Adrenal gland (tissue), 12 donors: ENCODE data around the gene PPM1M. TPM values are rescaled to one million over a fixed set of nuclear protein-coding genes. Genes with fewer than 3 reads are reported as not detected.

Experiments used
- DNase-seq, 7 donors: peaks; one replicate each; pipeline ENCODE4 v3.0.0-alpha.2; 2019 to 2020
- H3K27ac ChIP-seq, 5 donors: fragments of 200-600 bp; sonication (generic) in 4 of 5; 1 replicate in 3 of 5; 2 replicates in 2 of 5; pipeline versions ENCODE4 v1.5.1 to v1.8.0; 2016 to 2020; ENCODE audit warnings: mild to moderate bottlenecking in 1 of 5
- H3K27me3 ChIP-seq: fragments of 200-600 bp; 2 replicates; pipeline ENCODE4 v1.8.0; 2021
- H3K36me3 ChIP-seq, 2 donors: fragments of 200-600 bp; replicated peaks in 1 of 2; 1 replicate in 1 of 2; 2 replicates in 1 of 2; pipeline versions ENCODE4 v1.5.1 to v1.8.0; 2018 to 2022
- H3K4me1 ChIP-seq, 2 donors: fragments of 200-600 bp; replicated peaks in 1 of 2; 1 replicate in 1 of 2; 2 replicates in 1 of 2; pipeline versions ENCODE4 v1.5.1 to v1.8.0; 2018 to 2021
- H3K4me3 ChIP-seq, 4 donors: fragments of 200-600 bp; sonication (generic) in 3 of 4; one replicate each; pipeline ENCODE4 v1.5.1; 2016 to 2018
- H3K9me3 ChIP-seq, 3 donors: fragments of 200-600 bp; sonication (generic) in 1 of 3; replicated peaks in 1 of 3; 1 replicate in 2 of 3; 2 replicates in 1 of 3; pipeline versions ENCODE4 v1.5.1 to v1.8.0; 2016 to 2021
- CTCF ChIP-seq, 6 experiments: fragments of 450-650 bp in 4 of 6; fragments of 200-600 bp in 2 of 6; sonication (generic) in 1 of 6; IDR thresholded peaks; 1 replicate in 5 of 6; 2 replicates in 1 of 6; pipeline versions ENCODE4 v1.5.1 to v1.8.0; 2016 to 2021; ENCODE audit warnings: antibody characterized with exemption in 6 of 6, mild to moderate bottlenecking in 2 of 6, moderate library complexity in 1 of 6
- POLR2A ChIP-seq, 2 donors: fragments of 450-650 bp; IDR thresholded peaks; one replicate each; pipeline ENCODE4 v1.6.1; 2017; ENCODE audit warnings: antibody characterized with exemption in 2 of 2, mild to moderate bottlenecking in 2 of 2, moderate library complexity in 1 of 2
- WGBS, 4 donors: extraction: QIAGEN DNeasy Blood & Tissue Kit in 2 of 4; methylation state at CpG; one replicate each; pipeline versions ENCODE4 v1.1.5 to v1.1.7; 2013 to 2017; 5-methylcytosine and 5-hydroxymethylcytosine counted together
- intact Hi-C, 2 donors: fragments of 100-400 bp; cut with DNase I; formaldehyde crosslinking; loops; one replicate each; pipeline versions ENCODE4 v1.14.1 to v1.15.0; 2022 to 2023
- polyA plus RNA-seq, 3 donors: library from polyadenylated mRNA; stranded (reverse); fragments of 200-250 nt in 2 of 3; fragments of 350-450 nt in 1 of 3; fragmentation: Illumina TruSeq in 1 of 3; extraction: RNeasy Lipid Tissue Mini Kit (QIAGEN cat#74804) in 1 of 3; gene quantifications; one replicate each; pipeline ENCODE4 v1.2.3, GENCODE V29; 2013 to 2014
- total RNA-seq, 9 donors: library from RNA; depleted of rRNA in 4 of 9; stranded (reverse); fragments of >200 nt in 4 of 9; fragments of 120-200 nt in 1 of 9; fragmentation: NEBNext Ultra II Directional in 1 of 9; extraction: Animal tissue kit (Norgen Biotek cat#: 25700) in 1 of 9; gene quantifications; one replicate each; pipeline versions ENCODE4 v1.1.0 to v1.2.4, GENCODE V29; 2013 to 2023
- donor health status: healthy with polysubstance abuse.
- donor health status: Bipolar disorder and iron deficiency.
- donor health status: DM: yes; HTN: yes; CAD: no.
- donor health status: DM: no; HTN: no; CAD: no.
- donor health status: DM: no; HTN: no; CAD: no.
- donor health status: DM: yes; HTN: yes; CAD: no.

The PPM1M gene
- total and polyA plus RNA-seq, 12 donors: 3.2 to 29.8 (median 21.7) TPM

- peak overlapping the region in 2 of 5 donors; percentile 24 to 36 for H3K27ac ChIP-seq
- TF ChIP-seq CTCF (IDR thresholded peaks at IDR 0.05) (no peak), POLR2A (IDR thresholded peaks at IDR 0.05) (no peak)
- WGBS, 4 donors: 71 to 85% (median 84%) methylated on average over 4 of the region's 4 CpGs
Observed at GRCh38 chr3:52259448-52259847, 13.9 kb downstream of the PPM1M start.

GRCh38 chr3:52262447-52262846, 16.9 kb downstream of the PPM1M start:
- Histone ChIP-seq H3K4me3 (no peak overlapping the region), H3K4me1 (peaks cover 10 to 15% of the 10 kb centered on the region in 2 donors), H3K27ac (no peak overlapping the region), H3K9me3 (no peaks in the 10 kb centered on the region), H3K27me3 (no peaks in the 10 kb centered on the region), H3K36me3 (peaks cover 0 to 99% of the 10 kb centered on the region in 2 donors)
- no peak for DNase-seq
- intact Hi-C loops: no loop called here
- no peak for TF ChIP-seq CTCF (IDR thresholded peaks at IDR 0.05)
- no peak for TF ChIP-seq POLR2A (IDR thresholded peaks at IDR 0.05)

More at GRCh38 chr3:52259448-52259847, 13.9 kb downstream of the PPM1M start:
- DNase-seq: no peak
- intact Hi-C loops: no loop called here
- Histone ChIP-seq H3K4me1 (peaks cover 10 to 15% of the 10 kb centered on the region in 2 donors), H3K9me3 (no peaks in the 10 kb centered on the region), H3K36me3 (peaks cover 0 to 99% of the 10 kb centered on the region in 2 donors), H3K4me3 (no peak overlapping the region), H3K27me3 (no peaks in the 10 kb centered on the region)

GRCh38 chr3:52265387-52265786, 19.8 kb downstream of the PPM1M start:
- H3K9me3 ChIP-seq: no peaks in the 10 kb centered on the region
- no peak overlapping the region for H3K27ac ChIP-seq
- WGBS, 4 donors: 90 to 95% (median 91%) methylated on average over 6 of the region's 6 CpGs
- intact Hi-C loops: no loop called here
- no peak for DNase-seq
- peaks cover 0 to 92% of the 10 kb centered on the region in 2 donors for H3K36me3 ChIP-seq
- no peak overlapping the region for H3K4me3 ChIP-seq
- TF ChIP-seq CTCF (IDR thresholded peaks at IDR 0.05): no peak
- no peak for TF ChIP-seq POLR2A (IDR thresholded peaks at IDR 0.05)
- H3K27me3 ChIP-seq: no peaks in the 10 kb centered on the region
- H3K4me1 ChIP-seq: peaks cover 7 to 15% of the 10 kb centered on the region in 2 donors

- peak overlapping the region in 1 of 5 donors; percentile 10 for H3K27ac ChIP-seq
- TF ChIP-seq CTCF (IDR thresholded peaks at IDR 0.05): no peak
- no peak for TF ChIP-seq POLR2A (IDR thresholded peaks at IDR 0.05)
- peaks cover 25 to 42% of the 10 kb centered on the region in 2 donors for H3K4me1 ChIP-seq
Observed at GRCh38 chr3:52268036-52268435, 22.5 kb downstream of the PPM1M start.

More at GRCh38 chr3:52268036-52268435, 22.5 kb downstream of the PPM1M start:
- 72 to 83% (median 78%) methylated on average over 7 of the region's 7 CpGs for WGBS, 4 donors
- H3K27me3 ChIP-seq: no peaks in the 10 kb centered on the region
- no peak for DNase-seq
- peaks cover 0 to 71% of the 10 kb centered on the region in 2 donors for H3K36me3 ChIP-seq
- no peak overlapping the region for H3K4me3 ChIP-seq
- intact Hi-C loops: no loop called here
- H3K9me3 ChIP-seq: no peaks in the 10 kb centered on the region
